Left cardiac atrium (tissue), 4 donors: Measurements from ENCODE around the gene RNASEL. TPM values are rescaled to one million over a fixed set of nuclear protein-coding genes. Genes with fewer than 3 reads are reported as not detected.

ENCODE experiments used
- ATAC-seq, 2 donors: fragments of 200-7000 bp; cut with Tn5 transposase; one replicate each; pipeline ENCODE4 v1.9.1; 2020; ENCODE audit warnings: mild to moderate bottlenecking in 2 of 2, moderate library complexity in 2 of 2
- DNase-seq: peaks from one replicate; pipeline ENCODE4 v3.0.0-alpha.2; 2020
- intact Hi-C, 2 donors: fragments of 100-400 bp; cut with DNase I; formaldehyde crosslinking; loops; one replicate each; pipeline versions ENCODE4 v1.14.1 to v1.15.1; 2022 to 2023
- total RNA-seq, 2 donors: library from RNA; stranded (reverse); fragmentation: NEBNext Ultra II Directional; extraction: Animal tissue kit (Norgen Biotek cat#: 25700); gene quantifications; one replicate each; pipeline ENCODE4 v1.2.1, GENCODE V29; 2021
- donor health status: DM: no; HTN: yes; CAD: no.
- donor health status: DM: no; HTN: yes; CAD: no; lungs with severe emphysema.
- donor health status: DM: yes; HTN: yes; CAD: no.
- donor health status: Dilated cardiomyopathy.

RNASEL gene
- total RNA-seq, 2 donors from 2014 or later: 4.1 to 4.9 TPM

DNA sequence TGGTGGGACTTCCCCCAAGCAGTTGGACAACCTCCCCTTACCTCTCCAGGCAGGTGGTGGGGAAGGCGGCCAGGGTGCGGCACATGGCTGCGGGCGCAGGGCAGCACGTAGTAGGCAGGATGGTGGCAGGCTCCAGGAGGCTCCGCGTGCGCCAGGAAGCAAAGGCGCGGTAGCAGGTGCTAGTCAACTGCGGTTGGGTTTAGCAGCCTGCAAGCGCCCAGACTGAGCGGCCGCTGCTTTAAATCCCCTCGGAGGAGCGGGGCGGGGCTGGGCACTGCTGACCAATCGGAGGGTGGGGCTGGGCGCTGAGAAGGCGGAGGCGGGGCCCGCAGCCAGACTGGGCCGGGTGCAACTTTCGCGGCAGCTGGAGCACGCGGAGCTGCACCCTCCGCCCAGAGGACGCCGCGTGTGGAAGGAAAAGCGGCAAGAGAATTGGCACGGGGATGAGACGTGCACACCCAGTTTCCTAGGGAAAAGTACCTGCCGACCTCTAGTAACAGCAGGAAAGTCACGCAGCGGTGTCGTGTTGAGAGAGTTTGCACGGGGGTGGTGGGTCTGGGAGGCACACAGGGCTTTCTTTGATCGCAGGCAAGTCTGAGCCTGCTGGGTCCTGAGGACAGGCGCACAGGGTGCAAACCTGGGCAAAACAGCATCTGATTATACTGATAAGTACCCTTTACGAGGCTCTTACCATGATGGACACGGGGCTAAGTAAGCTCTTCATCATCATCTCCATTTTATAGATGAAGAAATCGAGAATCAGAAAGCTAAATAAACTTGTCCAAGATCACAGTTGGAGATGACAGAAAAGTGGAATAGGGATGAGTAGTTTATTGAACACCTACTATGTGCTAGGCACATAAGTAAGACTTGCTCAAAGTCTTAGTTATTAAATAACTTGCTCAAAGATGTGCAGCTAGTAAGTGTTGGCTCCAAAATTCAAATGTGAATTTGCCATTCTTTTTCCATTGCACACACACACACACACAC is 15.4 kb upstream of the RNASEL start, which contains the start of gene RGS16:
RGS16 (minus strand) TSS at position 215 of the 990 bp plus-strand sequence; CDS start at position 85, 130 bp downstream.
- intact Hi-C loops: no loop called here
- ATAC-seq (peak; percentile 98 to 99), DNase-seq (peak; percentile 96)

DNA sequence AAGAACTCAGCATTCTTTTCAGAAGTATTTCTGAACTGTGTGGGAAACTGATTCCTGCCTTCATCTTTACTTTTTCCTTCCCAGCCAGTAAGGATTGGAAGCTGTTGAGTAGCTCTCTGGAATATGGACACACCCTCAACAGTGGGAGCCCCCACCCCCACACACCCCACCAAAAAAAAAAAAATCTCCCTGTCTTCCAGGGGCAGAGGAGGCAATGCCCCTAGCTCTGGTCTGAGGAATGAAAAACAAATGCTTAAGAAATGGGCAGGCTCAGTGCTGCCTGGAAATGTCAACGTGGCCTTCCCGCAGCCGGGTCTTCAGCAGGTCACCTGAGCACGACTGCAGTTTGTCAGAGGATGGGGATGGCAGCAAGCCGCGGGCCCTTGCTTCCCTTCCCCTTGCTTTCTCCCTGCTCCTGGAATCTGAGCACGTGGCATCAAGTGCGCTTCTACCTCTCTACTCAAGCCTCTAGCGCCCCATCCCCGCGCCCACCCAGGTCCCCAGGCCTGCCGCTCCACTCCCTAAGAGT is 14.7 kb upstream of the RNASEL start:
- peak; percentile 1 to 4 for ATAC-seq
- DNase-seq: no peak
- intact Hi-C loops: no loop called here

DNA sequence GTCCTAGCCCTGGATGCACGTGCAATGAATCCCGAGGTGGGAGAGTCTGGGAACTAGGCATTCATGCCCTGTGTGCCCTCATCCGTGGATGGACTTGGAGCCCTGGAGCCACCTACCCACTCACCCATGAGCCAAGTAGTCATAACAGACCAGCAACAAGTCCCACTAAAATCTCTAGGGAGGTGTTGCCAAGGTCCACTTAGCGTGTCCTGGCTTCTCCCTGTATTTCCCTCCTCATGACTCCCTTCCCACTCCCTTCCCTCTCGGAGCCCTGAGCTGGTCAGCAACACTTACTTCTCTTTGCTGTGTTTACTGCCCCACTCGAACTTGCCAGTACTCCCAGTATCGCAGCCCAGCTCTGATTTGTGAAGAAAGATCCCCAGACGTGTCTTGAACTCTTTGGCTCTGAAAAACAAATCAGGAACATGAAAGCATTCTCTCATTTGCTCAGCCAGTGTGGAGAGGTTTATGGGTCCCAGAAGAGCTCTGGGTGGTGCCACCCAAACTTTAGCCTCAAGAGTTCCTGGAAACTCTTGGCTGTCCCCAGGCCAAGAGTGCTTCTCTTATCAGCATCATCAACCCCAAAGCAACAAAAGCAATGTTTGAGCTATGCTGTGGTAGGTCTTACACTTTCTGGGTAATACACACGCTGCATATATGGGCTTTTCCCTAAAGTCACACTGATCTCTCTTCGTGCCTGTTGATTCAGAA is 14.0 kb upstream of the RNASEL start:
- intact Hi-C loops: loop anchor here in 1 of 2 donors (1.0 kb wide), 1 partner anchor 179 kb away; no protein-coding TSS in a partner anchor
- DNase-seq (no peak), ATAC-seq (no peak)

DNA sequence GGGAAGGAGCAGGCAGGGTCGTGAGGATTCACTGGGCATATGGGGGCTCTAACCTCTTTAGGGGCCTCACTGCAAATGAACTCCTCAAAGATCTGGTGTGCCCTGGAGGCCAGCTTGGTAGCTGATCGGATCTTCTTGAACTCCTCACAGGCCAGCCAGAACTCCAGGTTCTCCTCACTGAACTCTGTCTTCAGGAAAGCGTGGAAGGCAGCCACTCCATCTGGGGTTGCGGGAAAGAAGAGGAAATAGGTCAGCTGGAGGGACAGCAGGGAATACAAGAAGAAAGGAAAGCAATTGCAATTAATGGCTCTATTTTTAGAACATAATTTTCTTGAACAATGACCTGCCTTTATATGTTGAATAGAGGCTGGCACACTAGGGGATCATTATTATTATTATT is 12.9 kb upstream of the RNASEL start:
- DNase-seq (no peak), ATAC-seq (no peak)
- intact Hi-C loops: loop anchor here (1.0 to 2.0 kb wide), 3 partner anchors 180 to 184 kb away; no protein-coding TSS in a partner anchor

DNA sequence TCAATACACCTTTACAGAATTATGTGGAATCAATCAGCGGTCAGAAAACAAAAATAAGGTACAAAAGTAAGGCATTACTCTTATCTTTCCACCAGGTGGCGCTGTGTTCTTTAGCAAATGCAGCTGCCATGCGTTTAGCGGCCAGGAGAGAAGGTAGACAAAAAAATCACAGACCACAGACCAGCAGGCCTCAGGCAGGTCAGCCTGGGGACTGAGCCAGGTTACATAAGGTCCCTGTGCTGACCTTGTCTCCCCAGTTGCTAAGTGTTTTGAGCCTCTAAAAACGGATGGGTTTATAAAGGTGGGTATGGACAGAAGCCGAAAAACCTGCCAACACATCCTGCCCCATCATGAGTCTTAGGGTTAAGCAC is 12.3 kb upstream of the RNASEL start:
- ATAC-seq (peak in 1 of 2 donors; percentile 21), DNase-seq (peak; percentile 55)

DNA sequence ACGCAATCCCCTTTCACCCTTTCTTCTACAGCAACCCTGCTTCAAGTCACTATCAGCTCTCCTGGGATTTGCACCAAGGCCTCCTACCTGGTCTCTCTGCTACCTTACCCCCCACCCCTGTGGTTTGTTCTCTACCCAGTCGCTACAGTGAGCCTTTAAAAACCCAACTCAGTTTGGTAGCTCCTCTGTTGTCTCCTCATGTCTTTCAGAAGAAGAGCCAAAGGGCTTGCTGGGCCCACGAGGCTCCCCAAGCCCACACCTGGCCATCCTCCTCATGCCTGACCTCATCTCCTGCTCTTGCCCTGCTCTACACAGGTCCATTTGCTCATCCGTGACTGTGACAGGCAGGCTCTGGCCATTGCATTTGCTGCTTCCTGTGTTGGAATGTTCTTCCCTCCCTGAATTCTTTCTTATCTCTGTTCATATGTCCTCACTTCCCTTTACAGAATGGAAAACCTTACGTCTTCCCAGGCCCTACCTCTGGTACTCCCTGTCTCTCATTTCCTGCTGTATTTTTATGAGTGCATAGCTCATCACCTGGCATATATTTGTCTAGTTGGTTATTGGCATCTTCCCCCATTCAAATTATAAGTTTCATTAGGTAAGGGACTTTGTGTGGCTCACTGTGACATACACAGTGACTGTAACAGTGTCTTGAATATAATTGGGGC is 11.8 kb upstream of the RNASEL start:
- no peak for ATAC-seq
- intact Hi-C loops: loop anchor here (1.0 to 2.0 kb wide), 2 partner anchors 182 to 185 kb away; no protein-coding TSS in a partner anchor

More for the DNA sequence above, 12.3 kb upstream of the RNASEL start:
- intact Hi-C loops: loop anchor here (1.0 to 2.0 kb wide), 2 partner anchors 181 to 185 kb away; no protein-coding TSS in a partner anchor

DNA sequence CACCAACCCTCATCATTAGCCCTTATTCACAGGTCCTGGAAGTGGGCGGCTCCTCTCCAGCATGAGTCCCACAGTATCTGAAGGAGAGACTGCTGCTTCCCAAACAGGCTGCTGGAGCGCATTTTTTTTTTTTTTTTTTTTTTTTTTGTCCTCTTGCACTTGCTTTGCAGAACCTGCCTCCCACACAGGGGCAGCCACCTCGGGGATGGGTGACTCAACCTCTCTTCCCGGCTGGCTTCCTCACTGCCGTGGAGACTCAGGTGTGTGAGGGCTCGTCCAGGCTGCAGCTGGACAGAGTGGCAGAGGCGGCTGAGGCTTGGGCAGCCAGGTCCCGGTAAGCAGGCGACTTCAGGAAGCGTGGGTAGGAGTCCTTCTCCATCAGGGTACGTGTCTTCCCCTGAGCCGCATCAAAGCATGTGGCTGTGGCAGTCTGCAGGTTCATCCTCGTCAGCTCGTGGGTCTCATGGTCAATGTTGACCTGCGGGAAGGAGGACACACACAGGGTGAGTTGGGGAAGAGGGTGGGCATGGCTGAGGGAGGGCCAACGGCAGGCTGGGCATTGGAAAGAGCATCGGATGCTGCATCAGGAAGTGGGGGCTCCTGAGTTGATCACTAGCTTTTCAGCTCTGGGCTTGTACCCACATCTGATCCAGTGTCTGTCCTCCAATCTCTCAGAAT is 11.1 kb upstream of the RNASEL start:
- intact Hi-C loops: loop anchor here in 1 of 2 donors (2.0 kb wide), 1 partner anchor 183 kb away; no protein-coding TSS in a partner anchor
- DNase-seq: no peak

More for the DNA sequence above, 11.8 kb upstream of the RNASEL start:
- DNase-seq: no peak

DNA sequence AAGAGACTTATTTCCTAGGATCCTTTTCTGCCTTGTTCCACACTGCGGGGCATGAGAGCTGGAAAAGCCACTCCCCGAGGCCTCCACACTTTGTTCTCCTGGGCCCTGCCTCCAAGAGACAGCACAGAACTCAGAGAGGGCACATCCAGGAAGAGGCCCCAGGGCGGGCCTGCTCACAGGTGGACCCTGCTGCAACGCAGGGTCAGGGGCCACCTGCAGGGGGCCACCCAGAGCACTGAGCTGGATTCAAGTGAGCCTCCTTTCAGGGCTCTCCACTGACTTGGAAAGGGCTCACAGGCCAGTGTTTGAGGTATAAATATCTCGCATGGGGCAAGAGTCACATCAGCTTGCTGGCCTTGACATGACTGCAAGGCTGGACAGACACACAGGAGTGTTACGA is 10.3 kb upstream of the RNASEL start:
- ATAC-seq (no peak), DNase-seq (no peak)
- intact Hi-C loops: loop anchor here (10.0 kb wide), 2 partner anchors 155 to 515 kb away; no protein-coding TSS in a partner anchor

More for the DNA sequence above, 11.1 kb upstream of the RNASEL start:
- ATAC-seq: no peak

DNA sequence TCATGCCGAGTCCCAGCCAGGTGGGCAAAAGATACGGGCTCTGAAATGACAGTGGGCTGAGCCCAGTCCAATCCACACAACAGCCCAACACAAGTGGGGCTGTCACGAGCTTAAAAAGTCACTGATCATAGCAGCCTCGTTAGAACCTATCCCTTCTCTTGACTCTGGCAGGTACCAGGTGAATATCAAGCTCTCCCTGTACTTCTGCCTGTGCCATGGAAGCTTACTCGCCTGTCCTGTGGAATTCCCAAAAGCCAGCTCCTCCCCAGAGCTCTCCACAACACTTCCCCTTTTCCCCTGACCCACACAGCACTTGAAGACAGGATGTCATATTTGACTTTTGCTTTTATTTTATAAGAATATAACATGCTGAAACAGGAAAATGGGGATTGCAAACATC is 9.2 kb upstream of the RNASEL start:
- DNase-seq (no peak), ATAC-seq (no peak)
- intact Hi-C loops: loop anchor here (10.0 kb wide), 2 partner anchors 153 to 513 kb away; no protein-coding TSS in a partner anchor

DNA sequence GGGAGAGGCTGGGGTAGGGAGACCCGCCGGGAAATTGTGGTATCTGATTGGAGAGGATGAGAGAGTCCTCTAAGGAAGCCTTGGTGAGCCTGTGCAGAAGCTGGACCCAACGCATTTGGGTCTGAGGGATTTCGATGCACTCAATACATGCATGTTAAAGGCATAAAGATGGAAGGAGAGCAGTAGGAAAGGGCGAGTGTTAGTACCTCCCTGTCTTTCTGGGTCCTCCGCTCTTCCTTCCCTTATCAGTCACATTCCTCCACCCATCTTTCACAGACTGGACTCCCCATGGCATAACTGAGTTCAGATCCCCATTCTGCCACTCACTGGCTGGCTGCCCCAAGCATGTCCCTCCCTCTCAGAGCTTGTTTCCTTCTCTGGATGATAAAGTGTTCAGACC is 7.9 kb upstream of the RNASEL start:
- no peak for ATAC-seq
- intact Hi-C loops: loop anchor here (10.0 kb wide), 2 partner anchors 152 to 512 kb away; no protein-coding TSS in a partner anchor
- no peak for DNase-seq

DNA sequence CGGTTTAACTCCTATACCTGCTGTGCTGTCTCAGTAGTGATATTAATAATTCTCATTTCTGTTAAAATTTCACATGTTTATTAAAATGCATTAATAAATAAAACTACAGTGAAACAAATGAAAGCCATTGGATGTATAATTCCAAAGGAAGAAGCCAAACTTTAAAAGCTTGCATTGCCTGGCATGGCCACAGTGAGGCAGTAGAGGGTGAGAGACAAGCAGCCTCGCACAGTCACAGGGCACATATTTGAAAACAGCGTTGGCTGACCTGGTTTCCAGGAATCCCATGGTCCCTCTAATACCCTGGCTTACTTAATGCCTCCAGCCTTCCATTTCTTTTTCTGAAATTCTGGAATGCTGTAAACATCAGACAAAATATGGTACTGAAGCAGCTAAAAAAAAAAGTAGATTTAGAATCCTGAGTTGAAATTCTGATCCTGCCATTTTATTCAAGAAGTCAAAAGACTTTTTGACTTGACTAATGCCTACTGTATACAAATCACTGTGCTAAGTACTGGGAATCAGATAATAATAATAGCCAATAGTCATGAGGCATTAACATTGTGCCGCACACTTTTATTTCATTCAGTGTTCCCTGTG is 6.7 kb upstream of the RNASEL start:
- intact Hi-C loops: loop anchor here (10.0 kb wide), 2 partner anchors 151 to 511 kb away; no protein-coding TSS in a partner anchor
- ATAC-seq (peak; percentile 76 to 85), DNase-seq (peak; percentile 66)

DNA sequence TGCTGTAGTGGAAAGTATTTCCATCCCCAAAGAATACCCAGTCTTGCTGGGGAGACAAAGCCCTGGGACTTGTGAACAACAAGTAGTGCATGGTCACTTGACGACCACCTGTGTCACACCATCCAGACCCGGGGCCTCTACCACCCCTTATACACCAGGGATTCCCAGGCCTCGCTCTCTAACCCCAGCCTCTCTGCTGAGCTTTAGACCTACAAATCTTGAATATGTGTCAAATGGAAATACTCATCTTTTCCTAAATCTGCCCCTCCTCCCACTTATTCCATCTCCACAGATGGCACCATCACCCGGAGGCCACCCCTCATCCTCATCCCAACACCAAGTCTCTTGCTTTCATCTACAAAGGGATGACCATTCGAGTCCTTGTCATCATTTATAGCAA is 875 bp upstream of the RNASEL start:
- intact Hi-C loops: loop anchor here (5.0 to 10.0 kb wide), 3 partner anchors 143 to 505 kb away; no protein-coding TSS in a partner anchor
- ATAC-seq (no peak), DNase-seq (no peak)

DNA sequence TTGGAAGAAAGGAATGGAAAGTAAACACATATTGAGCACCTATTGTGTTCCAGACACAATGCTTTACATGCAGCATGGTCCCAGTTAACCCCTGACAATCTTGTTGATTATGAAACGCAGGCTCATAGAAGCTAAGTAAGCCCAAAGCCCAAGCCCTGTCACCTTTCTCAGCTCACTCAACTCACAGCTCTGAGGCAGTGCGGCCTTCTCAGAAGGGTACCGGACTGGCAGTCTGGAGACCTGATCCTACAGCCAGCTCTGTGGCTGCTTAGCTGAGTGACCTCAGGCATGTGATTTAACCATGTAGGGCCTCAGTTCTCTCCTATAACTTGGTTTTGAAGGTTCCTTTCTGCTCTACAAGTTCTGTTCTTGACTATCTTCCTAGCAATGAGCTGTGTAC is 464 bp upstream of the RNASEL start:
- intact Hi-C loops: no loop called here
- no peak for DNase-seq
- no peak for ATAC-seq

DNA sequence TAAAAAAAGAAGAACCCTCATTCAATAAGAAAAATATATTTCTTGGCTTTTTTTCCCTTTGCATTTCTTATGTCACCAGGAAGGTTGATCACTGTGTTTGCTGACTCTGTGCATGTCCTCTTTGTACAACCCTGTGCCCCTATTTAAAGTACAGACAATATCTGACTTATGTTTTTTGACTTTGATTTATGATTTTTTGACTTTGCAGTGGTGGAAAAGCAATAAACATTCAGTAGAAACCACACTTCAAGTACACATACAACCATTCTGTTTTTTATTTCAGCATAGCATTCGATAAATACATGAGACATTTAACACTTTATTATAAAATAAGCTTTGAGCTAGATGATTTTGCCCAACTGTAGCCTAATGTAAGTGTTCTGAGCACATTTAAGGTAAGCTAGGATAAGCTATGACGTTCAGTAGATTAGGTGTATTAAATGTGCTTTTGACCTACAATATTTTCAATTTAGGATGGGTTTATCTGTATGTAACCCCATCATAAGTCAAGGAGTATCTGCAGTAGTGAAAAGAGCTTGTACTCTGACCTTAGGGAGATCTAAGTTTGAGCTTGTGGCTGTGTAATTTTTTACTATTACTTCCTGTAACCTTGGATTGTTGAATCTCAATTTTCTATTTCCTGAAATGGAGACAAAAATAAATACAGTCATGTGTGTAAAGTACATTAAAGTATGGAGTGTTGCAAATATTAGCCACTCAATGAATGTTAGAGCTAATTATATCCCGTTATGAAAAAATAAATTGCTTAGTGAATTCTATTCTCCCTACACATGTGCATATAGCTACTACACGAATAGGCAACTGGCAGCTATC is 1.2 kb downstream of the RNASEL start:
- intact Hi-C loops: no loop called here
- DNase-seq: no peak
- ATAC-seq: no peak

DNA sequence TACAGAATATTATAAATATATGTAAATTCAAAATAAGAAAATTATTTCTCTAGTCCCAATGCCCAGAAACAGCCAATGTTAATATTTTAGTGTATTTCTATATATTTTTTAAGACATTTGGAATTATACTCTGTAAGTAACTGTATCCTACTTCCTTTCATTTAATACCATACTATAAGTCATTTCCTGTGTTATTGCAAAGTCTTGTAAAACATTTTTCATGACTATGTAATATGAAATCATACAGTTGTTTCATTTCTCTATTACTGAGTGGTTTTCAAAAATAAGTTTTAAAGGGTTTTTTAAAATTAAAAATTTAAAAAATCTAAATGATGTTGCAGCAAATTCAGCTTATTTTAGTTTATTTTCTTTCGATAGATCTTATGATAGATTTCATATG is 2.0 kb downstream of the RNASEL start:
- ATAC-seq (no peak), DNase-seq (no peak)
- intact Hi-C loops: no loop called here

DNA sequence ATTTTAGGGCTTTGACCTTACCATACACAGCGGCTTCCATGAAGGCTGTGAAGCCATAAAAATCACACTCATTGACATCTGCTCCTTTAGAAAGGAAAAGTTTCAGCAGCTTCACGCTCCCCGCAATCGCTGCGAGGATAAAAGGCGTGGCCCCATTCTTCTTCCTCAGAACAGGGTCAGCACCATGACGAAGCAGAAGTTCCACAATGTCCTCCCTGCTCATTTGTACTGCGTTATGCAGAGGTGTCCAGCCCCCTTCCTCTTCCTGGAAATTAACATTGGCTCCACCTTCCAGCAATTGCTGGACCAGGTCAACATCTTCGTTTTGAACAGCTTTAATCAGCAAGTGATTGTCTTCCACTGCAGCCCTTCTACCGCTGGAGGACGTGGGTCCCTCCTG is 2.7 kb downstream of the RNASEL start:
- DNase-seq (no peak), ATAC-seq (no peak)
- intact Hi-C loops: no loop called here

DNA sequence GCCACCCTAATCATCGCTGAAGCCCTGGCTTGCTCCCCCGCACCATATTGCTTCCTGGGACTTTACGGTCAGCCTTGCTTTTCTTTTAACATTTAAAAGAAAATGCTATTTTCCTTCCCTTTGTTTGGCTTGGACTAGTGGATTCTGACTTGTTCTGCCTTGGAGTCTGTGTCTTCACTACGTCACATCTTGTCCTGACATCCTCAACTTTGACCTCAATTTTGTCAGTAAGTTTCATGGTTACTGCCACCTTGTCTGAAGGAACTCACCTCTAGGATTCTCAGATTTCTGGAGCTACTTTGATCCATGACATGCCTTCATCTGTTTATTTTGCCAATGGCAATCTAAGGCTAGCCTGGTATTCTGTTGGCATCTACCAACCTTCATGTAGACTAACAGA is 4.3 kb downstream of the RNASEL start:
- DNase-seq (no peak), ATAC-seq (no peak)
- intact Hi-C loops: no loop called here
